ENCODE results near the gene KIF26A.
"Not testable (repeated sequence)": the region's sequence is repeated elsewhere in the genome, so short reads cannot be mapped to it uniquely, and the experiment has no call there.

The KIF26A gene

GRCh38 chr14:104196461-104197140, 58.2 kb downstream of the KIF26A start:
- DNase-seq = no peak

GRCh38 chr14:104197449-104198247, 59.3 kb downstream of the KIF26A start:
- DNase-seq = no peak

GRCh38 chr14:104199266-104199895, 61.0 kb downstream of the KIF26A start:
- no peak for DNase-seq

GRCh38 chr14:104200106-104200505, 61.7 kb downstream of the KIF26A start:
- no peak for DNase-seq

GRCh38 chr14:104200591-104200990, 62.2 kb downstream of the KIF26A start:
- no peak for DNase-seq

DNA sequence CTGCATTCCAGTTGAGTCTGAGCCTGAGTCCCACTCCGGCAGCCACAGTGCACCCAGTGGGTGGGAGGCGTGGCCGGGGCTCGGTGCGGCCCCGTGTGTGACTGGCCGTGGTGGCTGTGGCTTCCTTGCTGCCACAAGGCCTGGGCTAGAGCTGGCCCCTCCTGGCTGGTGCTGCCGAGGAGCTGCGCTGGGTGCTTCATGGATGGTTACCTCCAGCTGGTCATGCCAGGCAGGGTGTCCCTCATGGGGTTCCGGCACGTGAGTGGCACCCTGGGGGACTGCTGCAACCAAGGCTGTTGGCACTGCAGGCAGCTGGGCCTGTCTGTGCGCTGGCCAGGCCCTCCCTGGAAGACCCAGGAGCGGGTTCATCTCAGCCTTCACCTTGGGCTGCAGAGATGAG, 62.7 kb downstream of the KIF26A start:
- no peak for DNase-seq

GRCh38 chr14:104201496-104201895, 63.1 kb downstream of the KIF26A start:
- DNase-seq = no peak

GRCh38 chr14:104202259-104203070, 64.1 kb downstream of the KIF26A start:
- DNase-seq = no peak

DNA sequence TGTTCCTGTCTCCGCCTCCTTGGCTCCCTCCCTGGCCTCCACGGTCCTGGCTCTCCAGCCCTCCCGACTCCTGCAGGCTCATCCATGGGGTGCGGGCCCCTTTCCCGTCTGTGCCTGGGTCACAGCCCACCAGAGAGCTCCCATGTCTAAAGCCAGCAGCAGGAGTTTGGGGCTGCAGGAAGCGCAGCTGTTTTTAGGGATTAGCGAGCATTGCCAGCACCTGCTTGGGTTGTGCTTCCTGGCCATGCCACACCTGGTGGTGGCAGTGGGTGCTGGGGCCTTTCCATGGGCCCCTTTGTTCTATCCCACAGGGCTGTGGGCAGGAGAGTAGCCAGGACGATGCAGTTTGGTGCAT, 64.7 kb downstream of the KIF26A start:
- DNase-seq = no peak

- no peak for DNase-seq
Observed at GRCh38 chr14:104204660-104205149, 66.3 kb downstream of the KIF26A start.

DNA sequence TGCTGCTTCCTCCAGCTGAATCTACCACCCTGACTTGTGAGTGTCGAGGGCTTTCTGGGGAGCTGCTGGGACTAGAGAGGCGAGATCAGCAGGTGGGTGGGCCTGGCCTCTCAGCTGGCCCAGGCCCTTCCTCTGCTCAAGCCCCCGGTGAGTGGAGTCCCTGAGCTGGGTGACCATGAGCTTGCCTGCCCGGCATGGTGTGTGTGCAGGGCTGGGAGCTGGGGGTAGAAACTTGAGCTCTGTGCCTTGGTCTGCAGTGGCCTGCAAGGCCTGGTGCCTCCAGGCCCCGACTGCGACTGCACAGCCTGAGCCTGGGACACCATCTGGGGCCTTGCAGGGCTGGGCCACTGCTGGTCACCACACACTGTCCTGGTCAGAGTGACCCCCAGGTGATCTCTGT, 67.4 kb downstream of the KIF26A start:
- no peak for DNase-seq

- no peak for DNase-seq
Observed at GRCh38 chr14:104206281-104206904, 68.0 kb downstream of the KIF26A start.

DNA sequence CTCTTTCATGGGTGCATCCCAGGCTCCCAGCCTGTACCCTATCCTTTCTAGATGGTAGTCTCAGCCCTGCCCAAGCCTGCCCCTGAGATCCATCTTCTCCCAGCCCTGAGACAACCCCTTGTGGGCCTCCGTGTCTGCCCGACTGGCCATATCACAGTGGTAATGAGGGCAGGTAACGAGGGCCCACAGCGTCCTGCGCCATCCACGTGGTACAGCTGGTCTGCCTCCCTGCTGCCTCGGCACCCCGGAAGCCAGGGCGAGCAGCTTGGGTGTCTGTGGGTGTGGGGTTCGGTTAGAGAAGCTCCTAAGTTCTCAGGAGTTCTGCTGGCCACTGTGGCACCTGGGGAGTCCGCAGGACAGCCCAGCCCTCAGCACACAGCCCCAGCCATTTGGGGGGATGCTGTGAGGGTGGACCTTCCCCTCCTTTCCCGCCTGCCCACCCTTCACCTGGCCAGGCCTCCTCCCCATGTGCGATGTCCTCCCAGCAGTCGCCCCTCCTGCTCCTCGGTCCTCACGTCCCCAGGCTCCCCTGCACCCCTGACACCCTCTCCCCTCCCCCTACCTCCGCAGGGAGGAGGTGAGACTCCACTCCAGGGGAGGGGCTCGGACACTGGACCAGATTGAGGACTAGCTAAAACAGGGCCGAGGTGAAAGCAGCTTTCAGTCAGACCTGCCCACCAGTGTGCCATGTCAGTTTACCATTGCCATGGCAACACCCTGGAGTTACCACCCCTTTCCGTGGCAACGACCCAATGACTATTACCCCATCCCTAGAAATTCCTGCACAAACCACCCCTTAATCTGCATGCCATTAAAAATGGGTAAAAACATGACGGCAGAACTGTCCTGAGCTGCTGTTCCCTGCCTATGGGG, 69.0 kb downstream of the KIF26A start:
- DNase-seq = no peak

DNA sequence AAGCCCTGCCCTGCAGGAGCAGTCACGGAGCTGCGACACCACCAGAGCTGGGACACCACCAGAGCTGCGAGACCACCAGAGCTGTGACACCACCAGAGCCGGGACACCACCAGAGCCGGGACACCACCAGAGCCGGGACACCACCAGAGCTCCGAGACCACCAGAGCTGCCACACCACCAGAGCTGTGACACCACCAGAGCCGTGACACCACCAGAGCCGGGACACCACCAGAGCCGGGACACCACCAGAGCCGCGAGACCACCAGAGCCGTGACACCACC, 69.6 kb downstream of the KIF26A start:
- DNase-seq = not testable (repeated sequence)

- not testable (repeated sequence) for DNase-seq
Observed at GRCh38 chr14:104208331-104208730, 69.9 kb downstream of the KIF26A start.

DNA sequence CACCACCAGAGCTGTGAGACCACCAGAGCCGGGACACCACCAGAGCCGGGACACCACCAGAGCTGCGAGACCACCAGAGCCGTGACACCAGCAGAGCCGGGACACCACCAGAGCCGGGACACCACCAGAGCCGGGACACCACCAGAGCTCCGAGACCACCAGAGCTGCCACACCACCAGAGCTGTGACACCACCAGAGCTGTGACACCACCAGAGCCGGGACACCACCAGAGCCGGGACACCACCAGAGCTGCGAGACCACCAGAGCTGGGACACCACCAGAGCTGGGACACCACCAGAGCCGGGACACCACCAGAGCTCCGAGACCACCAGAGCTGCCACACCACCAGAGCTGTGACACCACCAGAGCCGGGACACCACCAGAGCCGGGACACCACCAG, 70.7 kb downstream of the KIF26A start:
- not testable (repeated sequence) for DNase-seq

DNA sequence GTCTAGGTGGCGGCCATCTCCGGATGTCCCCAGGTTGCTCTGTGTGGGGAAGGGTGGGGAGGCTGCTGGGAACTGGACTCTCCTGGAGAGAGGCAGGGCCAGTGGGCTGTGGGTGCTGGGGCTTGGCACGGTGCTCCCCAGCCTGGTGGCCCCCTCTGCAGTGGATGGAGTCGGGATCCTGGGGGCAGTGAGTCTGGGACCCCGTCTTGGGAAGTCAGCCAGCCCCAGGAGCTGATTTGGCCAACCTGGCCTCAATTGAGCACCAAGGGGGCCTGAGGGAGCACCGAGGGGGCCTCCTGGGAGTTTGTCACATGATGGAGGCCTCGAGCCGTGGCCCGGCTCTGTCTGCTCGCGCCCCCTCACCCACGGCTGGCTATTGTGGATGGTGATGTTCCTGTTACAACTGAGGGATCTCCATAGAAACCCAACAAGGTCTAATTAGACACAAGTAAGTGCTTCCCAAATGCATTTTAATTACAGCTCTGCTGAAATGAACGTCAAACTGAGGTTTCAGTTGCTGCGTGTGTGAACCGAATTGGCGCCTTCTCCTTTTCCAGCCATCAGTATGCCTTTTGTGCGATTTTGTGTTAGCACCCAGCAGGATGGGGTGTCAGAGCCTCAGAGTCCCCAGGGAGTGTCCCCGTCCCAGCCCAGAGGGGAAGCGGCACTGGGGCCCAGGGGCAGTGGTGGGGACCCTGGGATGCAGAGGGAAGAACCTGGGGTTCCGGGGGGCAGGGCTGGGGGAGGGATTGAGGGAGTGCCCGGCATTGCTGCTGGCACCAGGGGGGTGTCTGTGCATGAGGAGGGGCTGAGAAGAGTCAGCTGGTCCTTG, 71.8 kb downstream of the KIF26A start:
- DNase-seq = no peak

GRCh38 chr14:104210817-104211195, 72.4 kb downstream of the KIF26A start:
- no peak for DNase-seq

GRCh38 chr14:104211215-104211614, 72.8 kb downstream of the KIF26A start:
- no peak for DNase-seq

DNA sequence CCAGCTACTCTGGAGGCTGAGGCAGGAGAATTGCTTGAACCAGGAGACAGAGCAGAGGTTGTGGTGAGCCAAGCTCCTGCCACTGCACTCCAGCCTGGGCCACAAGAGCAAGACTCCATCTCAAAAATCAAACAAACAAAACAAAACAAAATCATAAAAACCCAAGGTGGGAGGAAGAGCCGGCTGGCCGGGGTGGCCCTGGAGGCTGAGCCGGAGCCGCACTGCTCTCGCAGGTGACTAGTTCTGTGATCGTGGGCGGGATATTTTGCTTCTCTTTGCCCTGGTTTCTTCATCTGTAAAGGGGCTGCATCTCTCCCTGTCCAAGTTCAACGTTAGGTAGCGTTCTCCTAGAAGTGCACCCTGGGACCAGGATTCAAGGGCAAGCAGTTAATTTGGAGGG, 73.4 kb downstream of the KIF26A start:
- no peak for DNase-seq

Data from stimulated activated naive CD4-positive, alpha-beta T cell (primary cell).